ENCODE results near the gene PARN. TPM values are rescaled to one million over a fixed set of nuclear protein-coding genes. Genes with fewer than 3 reads are reported as not detected.

Gene PARN
- 10 to 100 TPM; 27.4 to 28.2 TPM for total RNA-seq
- 28.0 TPM for polyA plus RNA-seq (2013, experiment 1 of 2)
- polyA plus RNA-seq (2013, experiment 2 of 2): 32.9 TPM
- total RNA-seq: 27.8 to 112 (median 76.6) reads per million in 172 experiments

- TF ChIP-seq CTCF (IDR thresholded peaks at IDR 0.05): no peak
- no peaks in the 10 kb centered on the region for H3K9me3 ChIP-seq (ENCODE audit: control insufficient read depth in 1 of 2, insufficient read depth in 1 of 2, low read length in 2 of 2)
- DNase-seq (peak; percentile 95 to 100 (median 98)), ATAC-seq (ENCODE audit: poor library complexity) (peak; percentile 63)
- no peaks in the 10 kb centered on the region for H3K27me3 Mint-ChIP-seq
- H3K27ac ChIP-seq (ENCODE audit: low read depth in 1 of 2, low read length in 2 of 2): peak within 1 kb of the TSS; percentile 87 to 89
- peak within 1 kb of the TSS; percentile 84 for H3K4me3 ChIP-seq (ENCODE audit: low read length)
- ChIA-PET CTCF (interaction anchor here (1.5 kb wide), 1 partner anchor 9 kb away, joined by 3 read pairs; no protein-coding TSS in a partner anchor), POLR2A (interaction anchor here (0.9 to 1.9 kb wide), 3 partner anchors 10 to 710 kb away, joined by 4 to 9 read pairs (median 4); partner anchors contain the start of gene ERCC4)
- intact Hi-C loops (cut with DNase I, micrococcal nuclease): loop anchor here in 1 of 2 experiments (5.0 to 10.0 kb wide), 4 partner anchors 345 to 1015 kb away; partner anchors contain the start of genes MARF1, MRTFB and NTAN1
- H3K36me3 ChIP-seq (ENCODE audit: insufficient read depth, low read length): peaks cover 25% of the 10 kb centered on the region
- peaks cover 55% of the 10 kb centered on the region for H3K4me1 ChIP-seq (ENCODE audit: insufficient read depth, low read length)
- H3K4me3 Mint-ChIP-seq: peak within 1 kb of the TSS; percentile 86
- peaks cover 65% of the 10 kb centered on the region for H3K36me3 Mint-ChIP-seq (ENCODE audit: low read depth)
- peak within 1 kb of the TSS; percentile 93 for H3K27ac Mint-ChIP-seq
- H3K9me3 Mint-ChIP-seq: peaks cover 3% of the 10 kb centered on the region
- H3K4me1 Mint-ChIP-seq (ENCODE audit: low read depth): peaks cover 52% of the 10 kb centered on the region
- no peaks in the 10 kb centered on the region for H3K27me3 ChIP-seq (ENCODE audit: control insufficient read depth in 1 of 2, insufficient read depth in 2 of 2, low read length in 2 of 2)
Observed at GRCh38 chr16:14629919-14630619, at the start of gene PARN. TSS of gene PARN (minus strand) at chr16:14630260. CDS start at chr16:14630125, 135 bp downstream.

- peaks cover 0 to 2% of the 10 kb centered on the region in 2 experiments for H3K27me3 ChIP-seq (ENCODE audit: control insufficient read depth in 1 of 2, insufficient read depth in 2 of 2, low read length in 2 of 2)
- ChIA-PET CTCF (no interaction called here), POLR2A (no interaction called here)
- no peak for TF ChIP-seq CTCF (IDR thresholded peaks at IDR 0.05)
- H3K4me1 ChIP-seq (ENCODE audit: insufficient read depth, low read length): no peaks in the 10 kb centered on the region
- Mint-ChIP-seq H3K9me3 (no peaks in the 10 kb centered on the region), H3K4me3 (no peak overlapping the region), H3K27me3 (peaks cover 9% of the 10 kb centered on the region), H3K27ac (no peak overlapping the region), H3K4me1 (ENCODE audit: low read depth) (peaks cover 3% of the 10 kb centered on the region), H3K36me3 (ENCODE audit: low read depth) (no peaks in the 10 kb centered on the region)
- H3K9me3 ChIP-seq (ENCODE audit: control insufficient read depth in 1 of 2, insufficient read depth in 1 of 2, low read length in 2 of 2): no peaks in the 10 kb centered on the region
- intact Hi-C loops (cut with DNase I, micrococcal nuclease): no loop called here
- no peak overlapping the region for H3K4me3 ChIP-seq (ENCODE audit: low read length)
- DNase-seq: no peak
- no peak for ATAC-seq (ENCODE audit: poor library complexity)
- no peaks in the 10 kb centered on the region for H3K36me3 ChIP-seq (ENCODE audit: insufficient read depth, low read length)
- H3K27ac ChIP-seq (ENCODE audit: low read depth in 1 of 2, low read length in 2 of 2): no peak overlapping the region
Observed at GRCh38 chr16:14678748-14679497, 48.9 kb upstream of the PARN start.

- H3K36me3 Mint-ChIP-seq (ENCODE audit: low read depth): no peaks in the 10 kb centered on the region
- no peak for ATAC-seq (ENCODE audit: poor library complexity)
- no peak overlapping the region for H3K4me3 Mint-ChIP-seq
- TF ChIP-seq CTCF (IDR thresholded peaks at IDR 0.05): no peak
- CTCF ChIA-PET: no interaction called here
- H3K27me3 Mint-ChIP-seq: peaks cover 9% of the 10 kb centered on the region
- Histone ChIP-seq H3K36me3 (ENCODE audit: insufficient read depth, low read length) (no peaks in the 10 kb centered on the region), H3K27me3 (ENCODE audit: control insufficient read depth in 1 of 2, insufficient read depth in 2 of 2, low read length in 2 of 2) (peaks cover 0 to 2% of the 10 kb centered on the region in 2 experiments), H3K4me1 (ENCODE audit: insufficient read depth, low read length) (peaks cover 4% of the 10 kb centered on the region), H3K4me3 (ENCODE audit: low read length) (no peak overlapping the region), H3K9me3 (ENCODE audit: control insufficient read depth in 1 of 2, insufficient read depth in 1 of 2, low read length in 2 of 2) (no peaks in the 10 kb centered on the region), H3K27ac (ENCODE audit: low read depth in 1 of 2, low read length in 2 of 2) (no peak overlapping the region)
- H3K27ac Mint-ChIP-seq: no peak overlapping the region
- intact Hi-C loops (cut with DNase I, micrococcal nuclease): no loop called here
- no peak for DNase-seq
- peaks cover 8% of the 10 kb centered on the region for H3K4me1 Mint-ChIP-seq (ENCODE audit: low read depth)
- POLR2A ChIA-PET: no interaction called here
- no peaks in the 10 kb centered on the region for H3K9me3 Mint-ChIP-seq
Observed at GRCh38 chr16:14677627-14678026, 47.6 kb upstream of the PARN start.

Data from CD4-positive, alpha-beta T cell (primary cell).